IPS-11a (cell line): ENCODE data around the gene DSCAM.
"Not testable (repeated sequence)": the region's sequence is repeated elsewhere in the genome, so short reads cannot be mapped to it uniquely, and the experiment has no call there.

ENCODE experiments used
- H3K4me3 ChIP-seq: one replicate; pipeline ENCODE4 v1.5.1; 2013; ENCODE audit warnings: low read depth, low read length, control low read depth

The DSCAM gene

DNA sequence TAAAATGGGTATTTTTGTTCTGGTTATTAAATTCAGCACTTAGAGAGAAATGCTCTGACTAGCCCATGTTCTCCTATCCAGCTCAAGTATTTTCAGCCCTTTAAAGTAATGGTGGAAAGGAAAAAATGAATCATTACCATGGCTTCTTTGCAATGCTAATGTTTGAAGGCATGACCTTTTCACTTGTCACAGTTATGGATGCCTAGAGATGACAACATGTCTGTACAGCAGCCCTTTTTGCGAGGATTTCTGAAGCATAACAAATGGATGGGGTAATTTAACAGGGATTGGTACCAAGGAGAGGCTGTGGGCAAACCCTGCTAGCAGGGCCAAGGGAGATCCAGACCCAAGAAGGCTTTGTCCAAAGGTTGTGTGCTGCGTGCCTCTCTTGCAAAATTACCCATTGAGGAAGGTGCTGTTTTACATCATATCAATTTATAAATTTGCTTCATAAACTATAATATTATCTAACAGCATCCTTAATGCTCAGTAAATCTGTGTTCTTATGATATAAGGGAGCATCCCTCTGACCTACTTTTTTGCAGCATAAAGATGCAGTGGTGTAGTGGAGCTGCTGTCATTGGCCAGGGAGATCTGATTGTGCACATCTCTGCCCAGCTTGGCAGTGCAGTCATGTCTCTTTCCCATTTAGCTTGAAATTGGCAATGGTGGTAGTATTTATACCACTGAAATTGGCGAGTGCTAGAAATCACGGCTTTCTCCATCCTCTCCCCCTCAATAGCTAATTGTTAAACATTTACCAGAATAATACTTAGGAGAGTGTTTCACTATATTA is 652.6 kb downstream of the DSCAM start:
- H3K4me3 ChIP-seq, result no peak overlapping the region

DNA sequence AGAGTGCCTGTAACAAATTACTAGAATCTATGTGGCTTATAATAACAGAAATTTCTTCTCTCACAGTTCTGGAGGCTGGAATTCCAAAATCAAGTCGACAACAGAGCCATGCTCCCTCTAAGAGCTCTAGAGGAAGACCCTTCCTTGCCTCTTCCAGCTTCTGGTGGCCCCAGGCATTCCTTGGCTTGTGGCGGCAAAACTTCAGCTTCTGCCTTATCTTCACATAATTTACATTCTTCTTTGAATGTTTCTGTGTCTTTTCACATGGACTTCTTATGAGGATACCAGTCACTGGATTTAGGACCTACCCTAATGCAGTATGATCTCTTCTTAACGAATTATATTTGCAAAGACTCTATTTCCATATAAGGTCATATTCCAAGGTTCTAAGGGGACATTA is 655.3 kb downstream of the DSCAM start:
- H3K4me3 ChIP-seq, result no peak overlapping the region

DNA sequence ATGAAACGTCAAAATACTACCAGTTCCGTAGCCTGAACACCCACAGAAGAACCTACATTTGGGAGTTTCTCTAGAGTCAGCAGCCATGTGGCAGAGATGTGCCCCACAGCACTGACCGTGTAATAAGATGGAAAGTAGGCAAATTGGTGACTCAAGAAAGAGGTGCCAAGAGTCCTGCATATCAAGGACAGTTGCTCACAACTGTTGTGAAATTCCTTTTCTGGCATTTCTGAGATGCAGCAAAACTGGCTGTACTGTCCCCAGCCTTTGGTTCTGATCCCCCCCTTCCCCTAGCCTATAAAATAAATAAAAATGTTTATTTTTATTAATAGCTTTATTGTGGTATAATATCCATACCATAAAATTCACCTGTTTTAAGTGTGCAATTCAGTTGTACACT is 655.8 kb downstream of the DSCAM start:
- no peak overlapping the region for H3K4me3 ChIP-seq

DNA sequence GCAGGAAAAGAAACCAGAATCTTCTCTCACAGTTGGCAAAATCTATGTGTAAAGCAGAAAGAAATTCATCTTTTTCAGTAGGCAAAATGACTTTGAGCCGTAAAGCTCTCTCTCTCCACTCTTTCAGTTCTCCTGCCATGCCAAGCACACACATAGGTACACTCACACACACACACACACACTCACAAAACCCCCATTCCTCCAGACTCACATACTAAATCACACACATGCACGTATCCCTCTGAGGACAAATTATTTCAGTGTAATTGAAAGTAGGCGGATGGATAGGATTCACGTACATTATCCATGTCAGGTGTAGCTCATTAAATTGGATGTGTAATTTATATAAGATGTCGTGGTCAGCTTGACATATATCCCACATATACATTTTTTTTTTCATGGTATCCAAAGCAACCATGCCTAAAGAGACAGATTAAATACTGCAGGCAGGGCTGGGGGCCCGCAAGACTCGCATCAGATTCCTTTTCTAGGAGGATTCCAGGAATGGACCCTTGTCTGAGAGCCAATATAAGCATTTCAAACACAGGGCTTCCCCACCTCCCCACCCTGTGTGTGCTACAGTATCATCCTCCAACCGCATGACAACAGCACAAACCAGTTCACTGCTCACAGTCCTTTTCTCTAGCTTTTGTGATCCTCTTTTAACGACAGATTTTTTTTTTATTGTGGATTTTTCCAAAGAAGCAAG is 658.9 kb downstream of the DSCAM start:
- no peak overlapping the region for H3K4me3 ChIP-seq

DNA sequence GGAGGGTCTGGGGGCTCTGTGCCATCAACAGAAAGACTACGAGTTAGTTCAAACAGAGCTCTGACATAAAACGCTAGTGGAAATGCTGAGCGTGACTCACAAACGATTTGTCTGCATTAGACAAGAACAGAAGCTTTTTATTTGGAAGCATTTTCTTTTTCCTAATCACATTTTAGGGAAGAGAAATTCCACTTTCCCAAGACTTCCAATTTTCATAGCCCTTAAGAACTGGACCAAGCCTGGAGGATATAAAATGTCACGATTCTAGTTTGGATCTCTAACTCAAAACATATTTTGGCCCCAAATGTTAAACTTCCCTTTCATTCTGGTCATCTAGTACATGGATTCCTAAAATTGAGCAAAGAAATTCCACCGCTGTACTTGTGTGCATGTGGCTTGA is 659.7 kb downstream of the DSCAM start:
- no peak overlapping the region for H3K4me3 ChIP-seq

DNA sequence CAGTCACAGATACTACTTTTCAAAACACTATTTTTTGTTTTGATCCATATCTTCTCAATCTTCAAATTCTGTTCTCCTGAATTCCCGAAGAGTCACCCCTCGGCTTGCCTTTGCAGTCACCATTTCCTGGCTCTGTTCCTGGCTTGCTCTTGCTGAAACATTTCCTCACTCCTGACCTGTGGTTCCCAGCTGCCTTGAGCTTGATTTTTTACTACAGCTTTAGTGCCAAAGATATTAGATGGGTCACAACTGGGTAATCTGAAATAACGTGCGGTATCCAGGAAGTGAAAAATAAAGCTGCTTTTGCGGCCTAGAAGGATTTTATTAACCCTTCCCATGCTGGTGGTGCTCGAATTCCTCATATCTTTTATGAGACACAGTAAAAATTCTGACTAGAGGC is 660.9 kb downstream of the DSCAM start:
- no peak overlapping the region for H3K4me3 ChIP-seq

DNA sequence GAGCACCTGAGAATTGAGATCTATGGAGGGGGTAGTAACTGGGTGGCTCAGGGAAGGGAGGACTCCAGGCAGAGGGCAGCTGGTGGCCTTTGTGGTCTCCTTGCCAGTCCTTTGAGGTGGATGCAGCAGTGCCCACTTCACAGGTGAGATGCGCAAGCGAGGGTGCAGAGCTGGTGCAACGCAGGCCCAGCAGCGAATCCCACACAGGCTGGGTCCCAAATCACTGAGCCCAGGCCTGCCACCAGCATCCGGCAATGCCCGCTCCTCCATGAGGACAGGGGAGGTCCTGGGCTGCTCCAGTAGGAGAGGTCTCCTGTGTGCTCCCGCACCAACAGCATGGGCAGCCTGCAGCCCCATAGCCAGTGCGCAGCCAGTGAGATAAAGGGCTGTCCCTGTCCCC is 661.8 kb downstream of the DSCAM start:
- no peak overlapping the region for H3K4me3 ChIP-seq

DNA sequence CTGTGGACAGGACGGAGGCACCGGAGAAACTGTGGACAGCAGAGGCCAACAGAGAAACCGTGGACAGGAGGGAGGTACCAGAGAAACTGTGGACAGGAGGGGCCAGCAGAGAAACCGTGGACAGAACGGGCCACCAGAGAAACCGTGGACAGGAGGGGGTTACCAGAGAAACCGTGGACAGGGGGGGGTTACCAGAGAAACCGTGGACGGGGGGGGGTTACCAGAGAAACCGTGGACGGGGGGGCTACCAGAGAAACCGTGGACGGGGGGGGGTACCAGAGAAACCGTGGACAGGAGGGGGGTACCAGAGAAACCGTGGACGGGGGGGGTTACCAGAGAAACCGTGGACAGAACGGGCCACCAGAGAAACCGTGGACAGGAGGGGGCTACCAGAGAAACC is 664.5 kb downstream of the DSCAM start:
- H3K4me3 ChIP-seq, result not testable (repeated sequence)

DNA sequence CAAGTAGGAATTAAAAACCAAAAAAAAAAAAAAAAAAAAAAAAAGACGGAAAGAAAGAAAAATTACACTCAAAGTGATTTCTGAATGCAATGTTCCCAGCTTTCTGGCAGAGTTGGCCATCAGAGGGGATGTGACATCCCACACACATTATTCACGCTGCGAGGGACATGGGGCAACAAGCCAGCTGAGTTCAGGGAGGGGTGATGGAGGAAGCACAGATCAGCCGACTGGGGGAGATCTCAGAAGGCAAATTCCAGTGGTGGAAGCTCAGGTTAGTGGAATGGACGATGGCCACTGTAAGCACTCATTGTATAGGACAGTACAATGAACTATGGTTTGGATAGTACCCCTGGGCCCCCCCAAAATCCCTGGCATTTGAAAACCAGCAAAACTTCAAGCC is 667.8 kb downstream of the DSCAM start:
- no peak overlapping the region for H3K4me3 ChIP-seq

DNA sequence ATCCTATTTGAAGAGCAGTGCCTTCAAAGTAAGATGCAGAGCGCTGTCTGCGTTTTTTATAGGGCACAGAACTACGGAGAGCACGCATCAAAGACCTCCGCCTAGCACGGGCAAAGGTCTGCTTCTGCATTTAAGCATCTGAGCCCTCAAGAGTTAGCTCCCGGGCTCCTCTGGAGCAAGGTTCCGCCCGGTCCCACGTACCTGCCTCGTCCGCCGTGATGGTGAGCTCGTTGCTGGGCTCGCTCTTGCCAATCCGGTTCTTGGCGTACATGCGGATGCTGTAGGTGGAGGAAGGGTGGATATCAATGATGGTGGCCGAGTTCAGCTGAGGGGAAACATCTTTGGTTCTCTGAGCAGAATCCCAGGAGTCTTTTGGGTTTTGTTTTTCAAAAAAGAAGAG is 668.2 kb downstream of the DSCAM start:
- H3K4me3 ChIP-seq, result no peak overlapping the region

DNA sequence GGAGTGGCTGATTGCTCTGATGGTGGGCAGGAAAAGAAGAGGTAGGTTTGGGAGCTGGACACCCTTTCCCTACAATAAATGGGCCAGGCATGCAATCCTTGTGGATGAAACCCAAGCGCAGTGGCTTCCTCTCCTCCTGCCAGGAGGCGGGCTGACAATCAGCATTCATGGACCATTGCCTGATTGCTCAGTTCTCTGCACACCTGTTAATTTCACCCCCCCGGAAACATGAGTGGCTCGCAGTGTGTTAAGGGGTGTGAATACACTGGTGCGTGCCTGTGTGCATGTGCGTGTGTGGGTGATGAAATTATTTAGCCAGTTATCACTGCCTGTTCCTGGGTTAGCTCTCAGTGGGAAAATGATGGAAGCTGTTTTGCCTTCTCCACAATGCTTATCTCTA is 669.0 kb downstream of the DSCAM start:
- no peak overlapping the region for H3K4me3 ChIP-seq

DNA sequence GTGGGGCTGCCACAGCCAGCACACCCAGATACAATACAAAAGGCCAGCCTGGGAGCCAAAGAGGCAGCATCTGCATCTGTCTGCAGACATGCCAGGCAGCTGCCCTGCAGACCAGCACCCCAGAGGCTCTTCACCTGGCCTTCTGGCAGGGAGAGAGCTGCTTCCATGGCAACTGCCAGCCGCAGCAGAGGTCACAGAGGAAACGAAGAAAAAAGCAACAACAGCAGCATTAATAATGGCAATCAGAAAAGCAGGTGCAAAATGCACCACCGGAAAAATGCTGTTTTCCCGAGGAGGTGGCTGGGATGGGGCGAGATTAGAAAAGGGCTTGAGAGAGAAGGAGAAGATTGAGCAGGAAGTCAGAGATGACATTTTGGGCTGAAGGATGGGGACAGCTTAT is 670.2 kb downstream of the DSCAM start:
- no peak overlapping the region for H3K4me3 ChIP-seq

DNA sequence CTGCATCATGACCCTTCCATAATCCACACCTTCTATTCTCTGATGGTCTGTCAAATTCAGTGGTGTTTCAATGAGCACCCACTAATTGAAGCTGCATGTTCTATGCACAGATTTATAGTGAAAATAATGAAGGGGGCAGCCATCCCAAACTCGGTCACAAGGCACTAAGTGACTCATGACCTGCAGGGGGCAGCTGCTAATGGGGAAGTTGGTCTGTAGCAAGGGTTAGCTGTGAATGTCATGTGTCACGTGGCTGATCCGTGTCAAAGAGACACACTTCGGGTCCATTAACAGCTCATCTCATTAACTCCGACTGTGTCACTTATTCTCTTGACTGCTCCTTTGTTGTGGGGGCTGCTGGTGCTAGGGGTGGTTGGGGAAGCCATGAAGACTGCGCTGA is 673.1 kb downstream of the DSCAM start:
- H3K4me3 ChIP-seq, result no peak overlapping the region

DNA sequence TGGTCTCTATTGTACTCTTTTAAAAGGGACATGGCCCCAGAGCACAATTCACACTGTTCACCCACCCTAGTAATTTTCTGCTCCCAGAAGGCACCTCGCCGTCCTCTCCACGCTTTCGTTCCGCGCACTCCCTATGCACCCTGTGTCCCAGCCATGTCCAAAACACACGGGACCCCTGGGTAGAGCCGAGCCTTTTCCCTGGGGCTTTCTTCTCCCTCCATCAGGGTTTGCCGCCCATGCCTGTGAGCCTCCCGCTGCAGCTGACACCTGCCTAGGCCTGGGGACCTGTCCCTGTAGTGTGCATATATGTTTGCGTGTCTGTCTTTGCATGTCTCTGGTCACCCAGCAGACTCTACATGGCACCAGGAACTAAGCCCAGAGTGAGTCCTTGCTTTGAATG is 677.0 kb downstream of the DSCAM start:
- H3K4me3 ChIP-seq, result no peak overlapping the region

DNA sequence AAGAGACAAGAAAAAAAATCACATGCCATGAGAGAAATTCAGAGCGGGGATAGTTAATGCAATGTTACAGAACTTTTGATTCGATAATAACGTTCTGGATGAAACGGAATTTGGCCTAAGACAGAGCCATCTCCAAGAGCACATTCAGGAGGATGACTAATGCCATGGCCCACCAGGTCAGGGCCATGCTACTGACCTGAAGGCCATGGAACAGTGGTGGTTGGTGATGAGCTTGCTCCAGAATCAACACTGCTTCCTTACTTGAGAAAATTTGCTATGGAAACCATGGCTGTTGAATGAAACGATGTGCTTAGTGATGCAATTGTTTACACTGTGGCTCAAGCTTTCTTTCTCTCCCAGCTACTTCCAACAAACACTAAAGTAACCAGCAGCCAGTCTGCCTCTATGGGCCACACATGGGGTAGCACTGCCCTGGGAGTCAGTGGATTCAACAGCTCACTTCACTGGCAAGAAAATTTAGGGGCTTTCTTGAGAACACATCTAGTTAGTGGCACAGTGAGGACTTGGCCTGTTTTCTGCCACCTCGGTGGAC is 680.6 kb downstream of the DSCAM start:
- H3K4me3 ChIP-seq, result no peak overlapping the region

DNA sequence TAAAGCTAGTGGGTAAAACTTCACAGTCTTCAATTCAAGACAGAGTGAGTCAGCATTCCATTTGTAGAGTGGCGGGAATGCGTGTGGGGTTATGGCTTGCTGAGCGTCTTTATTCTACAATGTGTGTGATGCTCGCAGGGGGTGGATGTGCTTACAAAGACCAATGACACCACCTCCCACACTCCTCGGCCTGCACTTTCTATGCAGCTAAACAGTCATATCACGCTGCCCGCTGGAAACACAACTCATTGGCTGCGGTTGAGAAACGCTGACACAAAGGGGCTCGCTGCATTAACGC is 681.2 kb downstream of the DSCAM start:
- H3K4me3 ChIP-seq, result no peak overlapping the region

DNA sequence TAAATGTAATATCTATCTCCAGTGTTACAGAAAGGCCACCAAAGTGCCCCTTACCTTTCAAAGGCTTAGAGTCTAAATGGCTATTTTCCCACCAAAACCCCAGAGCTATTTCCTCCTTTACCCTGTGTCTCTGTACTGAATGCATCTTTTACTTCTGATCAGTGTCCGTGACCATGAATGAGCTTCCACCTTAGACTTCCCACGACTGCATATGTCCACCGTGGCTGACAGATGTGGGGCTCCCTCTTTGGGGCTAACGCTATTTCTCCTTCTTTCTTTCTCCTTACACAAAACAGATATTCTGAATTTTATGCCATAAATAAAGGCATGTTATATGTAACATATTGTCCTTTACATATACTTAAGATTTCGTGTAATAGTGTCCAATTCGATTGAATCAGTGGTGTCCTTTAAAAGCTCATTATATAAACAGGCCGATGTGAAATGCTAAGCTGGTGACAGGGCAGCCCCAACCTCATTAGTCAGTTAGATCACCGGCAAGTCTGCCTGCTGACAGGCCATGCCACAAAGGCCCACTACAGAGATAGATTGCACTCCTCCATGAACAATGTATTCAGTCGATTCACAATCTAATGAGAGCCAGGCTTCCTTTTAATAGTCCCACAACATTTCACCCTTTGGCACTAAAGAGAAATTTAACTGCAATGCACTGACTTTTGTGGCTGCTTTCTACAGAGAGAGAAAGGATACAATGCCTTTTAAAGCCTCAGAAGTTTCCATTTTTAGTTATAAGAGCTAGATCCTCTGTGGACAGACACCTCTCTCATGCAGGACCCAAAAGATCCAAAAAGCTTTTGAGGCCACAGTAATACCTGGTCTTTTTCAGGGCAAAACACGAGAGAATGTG is 681.8 kb downstream of the DSCAM start:
- H3K4me3 ChIP-seq, result no peak overlapping the region

DNA sequence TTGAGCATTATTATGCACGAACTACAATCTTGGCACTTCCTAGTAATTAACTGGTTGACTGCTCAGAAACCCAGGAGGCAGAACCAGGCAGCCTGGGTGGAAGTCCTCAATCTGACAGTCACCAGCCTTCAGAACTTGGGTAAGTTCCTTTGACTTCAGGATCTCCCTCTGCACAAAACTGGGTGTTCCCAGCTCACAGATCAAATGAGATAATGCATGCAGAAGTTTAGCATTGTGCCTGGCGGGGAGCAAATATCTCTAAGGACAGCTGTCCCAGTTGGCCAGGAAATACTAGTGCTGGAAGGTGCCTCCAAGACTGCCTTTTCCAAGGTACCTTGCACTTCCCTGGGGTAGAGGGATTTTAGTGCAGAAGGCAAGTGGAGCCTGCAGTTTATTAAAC is 684.9 kb downstream of the DSCAM start:
- H3K4me3 ChIP-seq, result no peak overlapping the region

DNA sequence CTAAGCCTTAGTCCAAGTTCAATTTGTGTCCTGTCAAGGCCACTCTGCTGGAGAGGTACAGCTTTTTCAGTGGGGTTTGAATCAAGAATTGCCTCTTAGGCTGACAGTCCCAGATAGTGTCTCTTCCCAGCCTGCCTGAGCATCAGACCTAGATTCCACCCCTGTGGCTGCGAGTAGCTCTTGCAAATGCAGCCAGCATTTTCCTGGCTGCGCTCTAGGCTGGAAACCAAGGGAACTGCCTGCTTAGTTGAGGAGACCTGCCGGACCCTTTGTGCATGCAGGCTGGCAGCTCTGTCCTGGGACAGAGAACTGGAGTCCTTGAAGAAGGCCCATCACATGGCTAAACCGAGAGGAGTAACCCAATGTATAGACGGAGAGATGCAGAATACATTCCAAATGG is 686.0 kb downstream of the DSCAM start:
- H3K4me3 ChIP-seq, result no peak overlapping the region

DNA sequence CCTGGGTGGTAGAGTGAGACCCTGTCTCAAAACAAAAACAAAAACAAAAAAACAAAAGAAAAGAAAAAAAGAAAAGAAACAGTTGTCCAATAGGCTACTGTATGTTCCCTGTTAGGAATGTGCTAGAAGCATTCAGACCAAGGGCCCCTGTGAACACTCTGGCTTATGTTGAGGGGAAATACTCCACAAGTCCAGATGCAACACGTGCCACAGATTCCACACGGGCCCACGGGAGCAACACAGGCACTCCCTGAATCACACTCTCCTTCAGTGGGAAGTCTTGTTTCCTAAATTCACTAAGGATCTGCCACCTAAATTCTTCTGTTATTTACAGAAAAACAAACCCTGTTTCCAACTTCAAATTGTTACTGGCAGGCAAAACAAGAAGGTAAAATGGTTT is 688.6 kb downstream of the DSCAM start:
- H3K4me3 ChIP-seq, result no peak overlapping the region

DNA sequence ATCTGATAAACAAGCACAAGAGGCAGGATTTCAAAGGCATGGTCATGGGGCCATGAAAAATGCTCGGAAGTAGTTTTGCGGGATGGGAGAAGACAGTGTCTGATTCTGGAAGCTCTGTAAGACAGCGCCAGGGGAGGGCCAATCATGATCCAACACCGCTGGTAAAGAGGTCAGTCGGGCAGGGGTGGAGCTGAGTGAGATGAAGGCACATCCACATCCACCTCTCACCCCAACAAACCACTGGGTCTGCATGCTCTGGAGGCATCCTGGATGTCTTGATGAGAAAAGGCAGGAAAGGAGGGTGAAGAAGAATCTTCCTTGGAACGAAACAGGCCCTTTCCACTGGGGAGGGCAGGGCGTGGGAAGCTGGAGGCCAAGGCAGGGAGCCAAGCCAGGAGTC is 691.4 kb downstream of the DSCAM start:
- no peak overlapping the region for H3K4me3 ChIP-seq

DNA sequence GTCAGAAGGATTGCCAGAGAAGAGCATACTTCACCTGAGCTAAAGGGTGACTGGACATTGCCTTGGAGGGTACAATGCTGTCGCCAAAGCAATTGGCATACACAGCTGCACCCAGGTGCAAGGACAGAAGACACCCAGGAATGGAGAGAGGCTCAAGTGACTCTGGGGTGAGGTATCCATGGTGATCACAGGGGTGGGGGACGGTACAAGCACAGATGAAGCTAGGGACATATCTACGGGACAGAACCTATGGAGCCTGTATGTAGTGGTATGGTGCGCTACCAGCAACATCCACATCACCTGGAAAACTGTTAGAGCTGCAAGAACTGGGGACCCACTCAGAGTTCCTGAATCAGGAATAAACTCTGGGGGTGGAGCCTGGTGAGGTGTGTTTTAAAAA is 693.6 kb downstream of the DSCAM start:
- H3K4me3 ChIP-seq, result no peak overlapping the region
